K562 (cell line): ENCODE measurements around the gene JPH3.
"Not testable (repeated sequence)": the region's sequence is repeated elsewhere in the genome, so short reads cannot be mapped to it uniquely, and the experiment has no call there.

Experiments used
- ATF7 ChIP-seq: fragments of 450-650 bp; IDR thresholded peaks from 2 replicates; pipeline ENCODE4 v1.7.1; 2014; ENCODE audit warnings: mild to moderate bottlenecking, moderate library complexity
- BCLAF1 ChIP-seq, 2 experiments: fragments of 450-650 bp in 1 of 2; IDR thresholded peaks; 2 replicates each; pipeline ENCODE4 v1.6.1; 2011 to 2017; ENCODE audit warnings: low read depth in 2 of 2, antibody characterized with exemption in 1 of 2, borderline replicate concordance in 1 of 2, low read length in 1 of 2, mild to moderate bottlenecking in 1 of 2, mixed read lengths in 1 of 2; ENCODE audit not compliant: control insufficient read depth in 1 of 2
- CBX2 ChIP-seq: fragments of 200-600 bp; sonication (generic); IDR thresholded peaks from one replicate; pipeline ENCODE4 v1.6.1; 2012; ENCODE audit warnings: mild to moderate bottlenecking, low read length, inconsistent platforms; ENCODE audit not compliant: insufficient read depth, poor library complexity, severe bottlenecking
- CTCF ChIP-seq, 3 experiments: IDR thresholded peaks in 2 of 3; conservative IDR thresholded peaks in 1 of 3; 2 replicates each; pipeline ENCODE4 v1.5.1; 2011 to 2012; ENCODE audit warnings: low read length in 3 of 3, mild to moderate bottlenecking in 3 of 3, control low read depth in 2 of 3, improper control_type of control experiment in 1 of 3, inconsistent platforms in 1 of 3, low read depth in 1 of 3, mixed read lengths in 1 of 3, moderate library complexity in 1 of 3; ENCODE audit not compliant: insufficient read depth in 2 of 3
- EP300 ChIP-seq: IDR thresholded peaks from 2 replicates; pipeline ENCODE4 v1.6.1; 2012; ENCODE audit warnings: low read length, improper control_type of control experiment
- POLR2AphosphoS5 ChIP-seq: IDR thresholded peaks from 2 replicates; pipeline ENCODE4 v1.6.1; 2011; ENCODE audit warnings: mild to moderate bottlenecking, low read depth, low read length, moderate library complexity; ENCODE audit not compliant: control insufficient read depth, insufficient read depth
- POLR3G ChIP-seq: IDR thresholded peaks from 2 replicates; pipeline ENCODE4 v1.6.1; 2011; ENCODE audit not compliant: insufficient read length, insufficient replicate concordance; ENCODE audit errors: extremely low read depth
- SAFB2 ChIP-seq: fragments of 200-400 bp; formaldehyde crosslinking; IDR thresholded peaks from 2 replicates; pipeline ENCODE4 v1.6.1; 2018; ENCODE audit warnings: borderline replicate concordance, low read length, low read depth, moderate library complexity; ENCODE audit not compliant: severe bottlenecking
- TCF7 ChIP-seq: sonication (generic); IDR thresholded peaks from 2 replicates; pipeline ENCODE4 v1.6.1; 2016; ENCODE audit warnings: antibody characterized with exemption, borderline replicate concordance
- USF1 ChIP-seq: sonication (generic); formaldehyde crosslinking; IDR thresholded peaks from 2 replicates; pipeline ENCODE4 v1.9.0; 2022; ENCODE audit warnings: mild to moderate bottlenecking, missing genetic modification reagents
- ZBTB5 ChIP-seq: fragments of 450-650 bp; IDR thresholded peaks from 2 replicates; pipeline ENCODE4 v1.6.1; 2017; ENCODE audit warnings: antibody characterized with exemption
- ZNF253 ChIP-seq: fragments of 250-450 bp; sonication (Bioruptor Pico); conservative IDR thresholded peaks from 2 replicates; pipeline ENCODE4 v1.6.1; 2021; ENCODE audit warnings: mild to moderate bottlenecking
- ZNF3 ChIP-seq: fragments of 250-450 bp; sonication (Bioruptor Pico); IDR thresholded peaks from 2 replicates; pipeline ENCODE4 v1.5.0; 2021; ENCODE audit warnings: mild to moderate bottlenecking, moderate library complexity

GRCh38 chr16:87726577-87726976, 124.3 kb downstream of the JPH3 start:
- not testable (repeated sequence) for TF ChIP-seq TCF7; ATF7; ZBTB5; CTCF (IDR thresholded peaks at IDR 0.05 in 2 of 3, conservative IDR thresholded peaks at IDR 0.05 in 1 of 3; ENCODE audit: insufficient read depth in 2 of 3, low read depth in 1 of 3, low read length in 3 of 3); BCLAF1 (IDR thresholded peaks at IDR 0.05; ENCODE audit: borderline replicate concordance in 1 of 2, control insufficient read depth in 1 of 2, low read depth in 2 of 2, low read length in 1 of 2); ZNF3 (CRISPR knock-in tag); USF1; SAFB2; EP300; ZNF253; POLR3G; CBX2; POLR2AphosphoS5
